Right atrium auricular region (tissue), 2 donors: ENCODE results near the gene EFCAB9. TPM values are rescaled to one million over a fixed set of nuclear protein-coding genes. Genes with fewer than 3 reads are reported as not detected.
"Not testable (repeated sequence)": the region's sequence is repeated elsewhere in the genome, so short reads cannot be mapped to it uniquely, and the experiment has no call there.

ENCODE experiments used
- DNase-seq: peaks from one replicate; pipeline ENCODE4 v3.0.0-alpha.2; 2019; ENCODE audit warnings: low spot score
- H3K27ac ChIP-seq, 2 donors: fragments of 200-600 bp; sonication (generic); 1 replicate in 1 of 2; 2 replicates in 1 of 2; pipeline ENCODE4 v1.5.1; 2016 to 2019
- H3K27me3 ChIP-seq, 2 donors: fragments of 200-600 bp; sonication (generic); one replicate each; pipeline versions ENCODE4 v1.5.1 to v1.6.0; 2017 to 2019
- H3K36me3 ChIP-seq: fragments of 200-600 bp; sonication (generic); one replicate; pipeline ENCODE4 v1.5.1; 2016
- H3K4me1 ChIP-seq, 2 donors: fragments of 200-600 bp; sonication (generic); one replicate each; pipeline versions ENCODE4 v1.5.1 to v1.6.0; 2017 to 2019
- H3K4me3 ChIP-seq, 2 donors: fragments of 200-600 bp; sonication (generic); 1 replicate in 1 of 2; 2 replicates in 1 of 2; pipeline ENCODE4 v1.5.1; 2017 to 2019; ENCODE audit warnings: mild to moderate bottlenecking in 1 of 2, moderate library complexity in 1 of 2
- H3K9me3 ChIP-seq, 2 donors: fragments of 200-600 bp; sonication (generic); one replicate each; pipeline ENCODE4 v1.5.1; 2019
- CTCF ChIP-seq, 2 donors: fragments of 200-600 bp; sonication (generic); IDR thresholded peaks; one replicate each; pipeline ENCODE4 v1.5.1; 2019; ENCODE audit warnings: antibody characterized with exemption in 2 of 2
- total RNA-seq, 2 donors: library from RNA; depleted of rRNA; stranded (reverse); fragments of >200 nt; gene quantifications; one replicate each; pipeline ENCODE4 v1.1.0, GENCODE V29; 2016

The EFCAB9 gene
- total RNA-seq, 2 donors from 2014 or later: not detected

DNA sequence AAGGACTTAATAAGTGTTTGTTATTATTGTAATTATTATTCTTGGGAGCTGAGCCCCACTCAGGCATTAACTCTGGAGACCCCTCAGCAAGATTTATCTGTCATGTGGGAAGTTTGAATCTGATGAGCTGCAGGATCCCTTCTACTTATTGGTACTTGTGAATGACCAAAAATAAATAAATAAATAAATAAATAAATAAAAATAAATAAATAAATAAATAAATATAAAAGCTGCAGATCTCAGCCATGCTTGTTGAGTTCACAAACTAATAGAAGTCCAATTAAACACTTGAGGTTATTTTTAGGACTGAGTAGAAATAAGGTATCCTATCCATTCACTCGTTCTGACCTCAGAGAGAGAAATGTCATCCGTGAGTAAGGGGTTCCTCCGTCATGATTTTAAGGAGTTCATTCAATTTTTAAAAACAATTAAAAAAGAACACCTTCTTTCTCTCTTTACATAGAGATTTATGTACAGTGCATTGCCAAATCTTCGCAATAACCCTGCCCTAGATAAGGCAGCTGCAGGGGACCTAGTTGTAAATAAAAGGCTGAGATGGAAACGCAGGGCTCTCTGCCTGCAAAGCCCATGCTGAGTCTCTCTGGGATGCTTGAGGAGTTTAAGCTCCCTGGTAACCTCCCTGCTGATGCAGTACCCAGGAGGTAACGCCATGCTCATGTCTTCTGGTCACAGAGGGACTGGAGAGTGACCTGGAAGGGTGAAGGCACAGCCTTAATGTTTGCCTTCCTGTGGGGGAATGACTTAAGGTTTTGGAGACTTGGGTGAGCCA, 1.2 kb downstream of the EFCAB9 start:
- no peak for DNase-seq
- TF ChIP-seq CTCF (IDR thresholded peaks at IDR 0.05): no peak
- Histone ChIP-seq H3K27me3 (no peaks in the 10 kb centered on the region), H3K9me3 (no peaks in the 10 kb centered on the region), H3K27ac (no peak overlapping the region), H3K4me3 (no peak overlapping the region), H3K4me1 (no peaks in the 10 kb centered on the region), H3K36me3 (no peaks in the 10 kb centered on the region)

DNA sequence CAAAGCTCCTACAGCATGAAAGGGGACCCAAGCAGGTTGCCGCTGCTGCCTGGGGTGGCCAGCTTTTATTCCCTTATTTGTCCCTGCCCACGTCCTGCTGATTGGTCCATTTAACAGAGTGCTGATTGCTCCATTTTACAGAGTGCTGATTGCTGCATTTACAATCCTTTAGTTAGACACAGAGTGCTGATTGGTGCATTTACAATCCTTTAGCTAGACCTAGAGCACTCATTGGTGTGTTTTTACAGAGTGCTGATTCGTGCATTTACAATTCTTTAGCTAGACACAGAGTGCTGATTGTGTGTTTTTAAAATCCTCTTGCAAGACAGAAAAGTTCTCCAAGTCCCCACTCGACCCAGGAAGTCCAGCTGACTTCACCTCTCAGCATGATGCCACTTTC, 3.8 kb downstream of the EFCAB9 start:
- H3K27me3 ChIP-seq, H3K4me1 ChIP-seq, H3K4me3 ChIP-seq, DNase-seq, H3K9me3 ChIP-seq, H3K36me3 ChIP-seq, H3K27ac ChIP-seq: not testable (repeated sequence)

GRCh38 chr5:172199446-172199845, 5.5 kb downstream of the EFCAB9 start:
- Histone ChIP-seq H3K4me1 (no peaks in the 10 kb centered on the region), H3K36me3 (no peaks in the 10 kb centered on the region), H3K27ac (no peak overlapping the region), H3K4me3 (no peak overlapping the region), H3K9me3 (no peaks in the 10 kb centered on the region), H3K27me3 (no peaks in the 10 kb centered on the region)
- DNase-seq: no peak
- no peak for TF ChIP-seq CTCF (IDR thresholded peaks at IDR 0.05)

DNA sequence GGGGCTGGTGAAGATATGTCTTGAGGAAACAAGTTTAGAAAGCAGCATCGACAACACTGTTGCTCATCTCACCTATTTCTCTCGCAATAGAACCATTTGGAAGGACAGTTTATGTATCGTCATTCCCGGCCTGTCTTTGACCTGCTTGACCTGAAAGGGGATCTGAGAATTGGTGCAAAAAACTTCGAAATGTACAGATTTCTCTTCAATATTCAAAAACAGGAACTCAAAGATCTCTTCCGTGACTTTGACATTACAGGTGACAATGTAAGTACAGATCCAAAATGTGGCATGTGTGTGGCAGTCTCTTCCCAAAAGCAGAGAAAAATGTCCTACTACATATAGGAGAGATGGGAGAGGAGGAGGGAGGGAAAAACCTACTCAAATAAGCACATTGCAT, 6.5 kb downstream of the EFCAB9 start:
- no peak for TF ChIP-seq CTCF (IDR thresholded peaks at IDR 0.05)
- H3K27ac ChIP-seq: no peak overlapping the region
- no peak for DNase-seq
- H3K4me1 ChIP-seq: no peaks in the 10 kb centered on the region
- H3K27me3 ChIP-seq: no peaks in the 10 kb centered on the region
- no peaks in the 10 kb centered on the region for H3K36me3 ChIP-seq
- H3K9me3 ChIP-seq: no peaks in the 10 kb centered on the region
- H3K4me3 ChIP-seq: no peak overlapping the region

DNA sequence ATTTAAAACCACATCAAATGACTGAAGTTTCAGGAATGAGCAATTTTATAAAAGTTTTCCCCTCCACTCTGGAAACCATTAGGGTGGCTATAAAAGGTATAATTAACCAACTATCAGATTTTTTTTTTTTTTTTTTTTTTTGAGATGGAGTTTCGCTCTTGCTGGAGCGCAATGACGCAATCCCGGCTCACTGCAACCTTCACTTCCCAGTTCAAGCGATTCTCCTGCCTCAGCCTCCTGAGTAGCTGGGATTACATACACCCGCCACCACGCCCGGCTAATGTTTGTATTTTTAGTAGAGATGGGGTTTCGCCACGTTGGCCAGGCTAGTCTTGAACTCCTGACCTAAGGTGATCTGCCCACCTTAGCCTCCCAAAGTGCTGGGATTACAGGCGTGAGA, 12.0 kb downstream of the EFCAB9 start:
- H3K36me3 ChIP-seq: not testable (repeated sequence)

DNA sequence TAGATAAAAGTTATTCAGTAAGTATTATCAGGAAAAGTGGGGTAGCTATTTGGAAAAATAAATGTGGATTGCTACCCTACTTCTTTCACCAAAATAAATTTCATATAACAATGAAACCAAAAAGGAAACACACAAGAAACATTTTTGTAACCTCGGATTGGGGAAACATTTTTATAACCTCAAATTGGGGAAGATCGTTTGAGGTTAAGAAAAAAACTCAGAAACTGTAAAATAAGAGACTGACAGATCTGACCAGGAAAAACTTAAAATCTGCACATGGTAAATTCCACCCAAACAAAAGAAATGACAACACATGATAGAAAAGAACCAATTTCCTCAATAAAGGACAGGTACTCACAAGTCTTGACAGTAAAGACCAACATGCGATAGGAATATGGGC, 13.5 kb downstream of the EFCAB9 start:
- DNase-seq: no peak
- no peak for TF ChIP-seq CTCF (IDR thresholded peaks at IDR 0.05)
- Histone ChIP-seq H3K27ac (no peak overlapping the region), H3K27me3 (no peaks in the 10 kb centered on the region), H3K4me1 (no peaks in the 10 kb centered on the region), H3K36me3 (peaks cover 9% of the 10 kb centered on the region), H3K9me3 (no peaks in the 10 kb centered on the region), H3K4me3 (no peak overlapping the region)

More for the DNA sequence above, 12.0 kb downstream of the EFCAB9 start:
- not testable (repeated sequence) for H3K27ac ChIP-seq, H3K4me1 ChIP-seq, H3K4me3 ChIP-seq, H3K27me3 ChIP-seq, DNase-seq, H3K9me3 ChIP-seq

- Histone ChIP-seq H3K4me3 (no peak overlapping the region), H3K27me3 (no peaks in the 10 kb centered on the region), H3K27ac (no peak overlapping the region), H3K9me3 (no peaks in the 10 kb centered on the region), H3K36me3 (peaks cover 9% of the 10 kb centered on the region), H3K4me1 (no peaks in the 10 kb centered on the region)
- no peak for DNase-seq
- no peak for TF ChIP-seq CTCF (IDR thresholded peaks at IDR 0.05)
Measured at GRCh38 chr5:172209714-172210113, 15.7 kb downstream of the EFCAB9 start.
